ENCODE measurements around the gene DBN1. TPM values are rescaled to one million over a fixed set of nuclear protein-coding genes. Genes with fewer than 3 reads are reported as not detected.

Gene DBN1
- total RNA-seq, 1 experiment from 2014 or later, result 286 TPM

DNA sequence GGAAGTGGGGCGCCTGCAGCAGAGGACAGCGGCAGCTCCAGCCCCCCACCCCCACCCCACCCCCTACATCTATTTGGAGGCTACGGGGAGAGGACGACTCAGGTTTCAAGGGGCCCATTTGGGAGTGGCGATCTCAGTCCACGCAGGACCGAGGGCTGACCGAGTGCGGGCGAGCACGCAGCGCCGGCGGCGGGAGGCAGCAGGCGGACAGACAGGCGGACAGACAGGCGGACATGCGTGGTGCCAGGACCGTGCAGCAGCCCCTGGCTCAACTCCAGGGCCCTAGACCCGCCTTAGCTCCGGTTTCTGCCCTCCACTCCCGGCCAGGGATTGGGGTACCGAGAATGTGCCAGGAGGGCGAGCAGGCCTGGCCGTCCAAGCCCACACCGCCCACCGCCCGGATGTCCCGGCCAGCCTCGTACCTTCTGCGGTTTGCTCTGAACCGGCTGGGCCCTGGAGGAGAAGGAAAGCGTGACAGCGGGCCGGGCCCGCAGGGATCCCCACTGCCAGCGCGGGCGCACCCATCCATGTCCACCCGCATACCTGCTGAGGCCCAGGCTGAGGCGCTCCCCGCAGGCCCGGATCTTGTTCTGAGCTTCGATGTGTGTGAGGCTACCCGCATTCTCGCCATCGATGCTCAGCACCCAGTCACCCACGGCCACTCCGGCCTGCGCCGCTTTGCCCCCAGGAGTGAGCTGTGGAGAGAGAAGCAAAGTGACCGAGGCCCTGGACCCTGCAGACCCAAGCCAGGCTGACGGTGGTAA, 18.7 kb upstream of the DBN1 start:
- Histone ChIP-seq H3K36me3 (ENCODE audit: insufficient read depth, low read length, poor library complexity, severe bottlenecking) (peaks cover 18% of the 10 kb centered on the region), H3K27me3 (replicated peaks; ENCODE audit: insufficient read depth, low read depth, low read length, poor library complexity) (no peaks in the 10 kb centered on the region), H3K27ac (ENCODE audit: low read depth, low read length, poor library complexity, severe bottlenecking) (no peak overlapping the region), H3K9me3 (ENCODE audit: low read depth, low read length, poor library complexity, severe bottlenecking) (no peaks in the 10 kb centered on the region), H3K4me1 (ENCODE audit: insufficient read depth, low read length, poor library complexity, severe bottlenecking) (peaks cover 54% of the 10 kb centered on the region), H3K4me3 (ENCODE audit: low read depth, low read length, poor library complexity, severe bottlenecking) (no peak overlapping the region)
- ChIA-PET POLR2A (ENCODE audit: low non-redundant PET) (interaction anchor here (0.6 kb wide), 1 partner anchor 12 kb away, joined by 3 read pairs; no protein-coding TSS in a partner anchor), CTCF (interaction anchor here (0.8 kb wide), 1 partner anchor 37 kb away, joined by 3 read pairs; no protein-coding TSS in a partner anchor)
- no peak for DNase-seq (ENCODE audit: low spot score)
- intact Hi-C loops (cut with micrococcal nuclease; ENCODE audit: unreplicated experiment), result no loop called here
- TF ChIP-seq EZH2 (IDR thresholded peaks at IDR 0.05; ENCODE audit: borderline replicate concordance, low read depth, low read length, poor library complexity, severe bottlenecking), result no peak
- TF ChIP-seq, protein P1, sequence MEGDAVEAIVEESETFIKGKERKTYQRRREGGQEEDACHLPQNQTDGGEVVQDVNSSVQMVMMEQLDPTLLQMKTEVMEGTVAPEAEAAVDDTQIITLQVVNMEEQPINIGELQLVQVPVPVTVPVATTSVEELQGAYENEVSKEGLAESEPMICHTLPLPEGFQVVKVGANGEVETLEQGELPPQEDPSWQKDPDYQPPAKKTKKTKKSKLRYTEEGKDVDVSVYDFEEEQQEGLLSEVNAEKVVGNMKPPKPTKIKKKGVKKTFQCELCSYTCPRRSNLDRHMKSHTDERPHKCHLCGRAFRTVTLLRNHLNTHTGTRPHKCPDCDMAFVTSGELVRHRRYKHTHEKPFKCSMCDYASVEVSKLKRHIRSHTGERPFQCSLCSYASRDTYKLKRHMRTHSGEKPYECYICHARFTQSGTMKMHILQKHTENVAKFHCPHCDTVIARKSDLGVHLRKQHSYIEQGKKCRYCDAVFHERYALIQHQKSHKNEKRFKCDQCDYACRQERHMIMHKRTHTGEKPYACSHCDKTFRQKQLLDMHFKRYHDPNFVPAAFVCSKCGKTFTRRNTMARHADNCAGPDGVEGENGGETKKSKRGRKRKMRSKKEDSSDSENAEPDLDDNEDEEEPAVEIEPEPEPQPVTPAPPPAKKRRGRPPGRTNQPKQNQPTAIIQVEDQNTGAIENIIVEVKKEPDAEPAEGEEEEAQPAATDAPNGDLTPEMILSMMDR (conservative IDR thresholded peaks at IDR 0.05; ENCODE audit: low read depth, low read length), result no peak
- BruUV-seq (replicated peaks), result no TSS peak

DNA sequence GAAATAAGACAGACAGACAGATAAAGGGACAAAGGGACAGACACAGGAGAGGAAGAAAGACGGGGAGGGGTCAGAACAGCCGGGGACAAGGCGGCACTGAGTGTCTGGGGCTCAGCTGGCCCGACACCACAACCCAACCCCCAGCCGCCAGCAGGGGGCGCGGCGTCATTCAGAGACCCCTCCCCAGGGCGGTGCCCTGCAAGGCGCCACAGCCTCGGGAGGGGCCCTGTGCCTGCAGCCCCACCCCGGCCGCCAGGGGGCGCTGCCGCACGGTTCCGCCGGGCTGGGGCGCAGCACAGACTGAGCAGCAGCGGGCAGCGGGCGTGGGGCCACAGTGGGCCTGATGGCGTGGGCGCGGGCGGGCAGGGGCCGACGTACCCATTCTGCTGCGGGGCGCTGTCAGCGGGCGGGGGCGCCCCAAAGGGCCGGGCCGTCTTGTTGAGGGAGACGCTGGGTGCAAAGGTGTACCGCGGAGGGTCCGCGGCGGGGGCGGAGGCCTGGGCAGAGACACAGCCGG, 18.1 kb upstream of the DBN1 start:
- Histone ChIP-seq H3K27me3 (replicated peaks; ENCODE audit: insufficient read depth, low read depth, low read length, poor library complexity) (no peaks in the 10 kb centered on the region), H3K27ac (ENCODE audit: low read depth, low read length, poor library complexity, severe bottlenecking) (peak overlapping the region; percentile 68), H3K36me3 (ENCODE audit: insufficient read depth, low read length, poor library complexity, severe bottlenecking) (peaks cover 20% of the 10 kb centered on the region), H3K9me3 (ENCODE audit: low read depth, low read length, poor library complexity, severe bottlenecking) (no peaks in the 10 kb centered on the region), H3K4me1 (ENCODE audit: insufficient read depth, low read length, poor library complexity, severe bottlenecking) (peaks cover 53% of the 10 kb centered on the region), H3K4me3 (ENCODE audit: low read depth, low read length, poor library complexity, severe bottlenecking) (peak overlapping the region; percentile 11)
- DNase-seq (ENCODE audit: low spot score), result peak; percentile 91
- POLR2A ChIA-PET (ENCODE audit: low non-redundant PET), result no interaction called here
- CTCF ChIA-PET, result interaction anchor here (0.6 kb wide), 1 partner anchor 25 kb away, joined by 3 read pairs; the partner anchor contains the start of gene DDX41
- no peak for TF ChIP-seq EZH2 (IDR thresholded peaks at IDR 0.05; ENCODE audit: borderline replicate concordance, low read depth, low read length, poor library complexity, severe bottlenecking)
- TF ChIP-seq, protein P1 (conservative IDR thresholded peaks at IDR 0.05; ENCODE audit: low read depth, low read length), result peak; percentile 83
- intact Hi-C loops (cut with micrococcal nuclease; ENCODE audit: unreplicated experiment), result no loop called here
- no TSS peak for BruUV-seq (replicated peaks)

DNA sequence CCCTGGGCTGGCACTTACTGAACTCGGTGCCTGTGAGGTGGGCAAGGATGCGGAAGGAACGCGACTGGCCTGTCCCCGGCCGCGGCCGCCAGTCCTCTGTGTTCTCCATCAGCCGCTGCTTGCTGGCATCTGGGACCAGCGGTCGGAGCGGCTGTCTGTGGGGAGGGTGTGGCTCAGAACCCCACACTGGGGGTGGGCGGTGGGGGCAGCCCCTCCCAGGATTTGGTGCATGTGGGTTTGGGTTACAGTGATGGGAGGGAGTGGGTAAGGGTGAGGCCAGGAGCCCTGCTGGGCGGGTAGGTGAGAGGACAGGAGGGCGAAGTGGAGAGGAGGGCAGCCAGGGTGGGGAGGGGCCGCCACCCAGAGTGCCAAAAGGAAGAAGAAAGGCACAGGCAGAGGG, 17.6 kb upstream of the DBN1 start:
- Histone ChIP-seq H3K4me1 (ENCODE audit: insufficient read depth, low read length, poor library complexity, severe bottlenecking) (peaks cover 48% of the 10 kb centered on the region), H3K27me3 (replicated peaks; ENCODE audit: insufficient read depth, low read depth, low read length, poor library complexity) (no peaks in the 10 kb centered on the region), H3K9me3 (ENCODE audit: low read depth, low read length, poor library complexity, severe bottlenecking) (no peaks in the 10 kb centered on the region), H3K4me3 (ENCODE audit: low read depth, low read length, poor library complexity, severe bottlenecking) (peak overlapping the region; percentile 11), H3K27ac (ENCODE audit: low read depth, low read length, poor library complexity, severe bottlenecking) (peak overlapping the region; percentile 68), H3K36me3 (ENCODE audit: insufficient read depth, low read length, poor library complexity, severe bottlenecking) (peaks cover 24% of the 10 kb centered on the region)
- CTCF ChIA-PET, result interaction anchor here (0.6 kb wide), 1 partner anchor 26 kb away, joined by 3 read pairs; the partner anchor contains the start of gene DDX41
- DNase-seq (ENCODE audit: low spot score), result no peak
- POLR2A ChIA-PET (ENCODE audit: low non-redundant PET), result no interaction called here
- TF ChIP-seq EZH2 (IDR thresholded peaks at IDR 0.05; ENCODE audit: borderline replicate concordance, low read depth, low read length, poor library complexity, severe bottlenecking), result no peak
- TF ChIP-seq, protein P1 (conservative IDR thresholded peaks at IDR 0.05; ENCODE audit: low read depth, low read length), result no peak
- intact Hi-C loops (cut with micrococcal nuclease; ENCODE audit: unreplicated experiment), result no loop called here
- no TSS peak for BruUV-seq (replicated peaks)

Measured in A673 (cell line).